ENCODE results near the gene PTH.

PTH gene

GRCh38 chr11:13495929-13496328, at the start of gene PTH:
Gene PTH, minus strand, starts transcription at chr11:13495997. Its CDS starts 3,142 bp downstream, at chr11:13492855.
- DNase-seq: no peak

DNA sequence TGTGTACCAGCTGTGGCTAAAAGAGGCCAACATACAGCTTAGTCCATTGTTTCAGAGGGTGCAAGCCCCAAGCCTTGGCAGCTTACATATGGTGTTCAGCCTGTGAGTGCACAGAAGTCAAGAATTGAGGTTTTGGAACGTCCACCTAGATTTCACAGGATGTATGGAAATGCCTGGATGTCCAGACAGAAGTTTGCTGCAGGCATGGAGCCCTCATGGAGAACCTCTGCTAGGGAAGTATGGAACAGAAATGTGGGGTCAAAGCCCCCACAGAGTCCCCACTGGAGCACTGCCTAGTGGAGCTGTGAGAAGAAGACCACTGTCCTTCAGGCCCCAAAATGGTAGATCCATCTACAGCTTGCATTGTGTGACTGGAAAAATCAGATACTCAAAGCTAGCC, 42.2 kb upstream of the PTH start:
- no peak for DNase-seq

DNA sequence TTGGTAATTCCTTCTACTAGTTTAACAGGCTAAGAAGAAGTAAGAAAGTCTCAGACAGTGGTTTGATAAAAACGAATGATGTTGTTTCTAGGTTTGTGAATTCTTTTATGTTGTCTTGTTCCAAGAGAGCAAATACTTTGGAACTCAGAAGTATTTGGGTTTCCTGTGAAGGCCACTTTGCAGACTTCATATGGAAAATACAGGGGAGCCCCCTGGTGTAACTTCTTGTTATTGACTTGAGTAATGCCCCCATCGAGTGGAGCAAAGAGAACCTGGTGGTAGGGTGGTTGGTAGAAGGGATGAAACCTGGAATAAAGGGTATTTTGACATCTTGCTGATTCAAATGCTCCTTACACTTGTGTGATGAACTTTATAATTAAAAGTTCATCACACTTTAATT, 40.0 kb upstream of the PTH start:
- no peak for DNase-seq

- DNase-seq: no peak
These were observed 38.6 kb upstream of the PTH start for GRCh38 chr11:13534358-13534757.

DNA sequence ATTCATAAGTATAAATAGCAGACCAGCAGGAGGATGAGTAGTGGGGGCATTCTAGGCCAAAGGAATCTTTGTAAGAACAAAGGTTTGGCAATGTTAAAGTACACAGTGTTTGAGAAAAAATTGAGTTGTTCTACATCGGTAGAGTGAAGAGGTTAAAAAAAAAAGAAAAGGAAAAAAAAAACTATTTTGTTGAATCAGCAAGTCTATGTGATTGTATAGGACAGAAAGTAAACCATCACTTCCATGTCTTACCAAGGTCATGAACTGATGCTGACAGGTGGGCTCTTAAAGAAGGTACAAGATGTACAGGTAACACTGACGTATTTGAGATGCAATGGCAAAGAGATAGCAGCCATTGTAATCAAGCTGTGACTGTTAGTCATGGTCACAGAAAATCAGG, 29.5 kb upstream of the PTH start:
- DNase-seq: no peak

DNA sequence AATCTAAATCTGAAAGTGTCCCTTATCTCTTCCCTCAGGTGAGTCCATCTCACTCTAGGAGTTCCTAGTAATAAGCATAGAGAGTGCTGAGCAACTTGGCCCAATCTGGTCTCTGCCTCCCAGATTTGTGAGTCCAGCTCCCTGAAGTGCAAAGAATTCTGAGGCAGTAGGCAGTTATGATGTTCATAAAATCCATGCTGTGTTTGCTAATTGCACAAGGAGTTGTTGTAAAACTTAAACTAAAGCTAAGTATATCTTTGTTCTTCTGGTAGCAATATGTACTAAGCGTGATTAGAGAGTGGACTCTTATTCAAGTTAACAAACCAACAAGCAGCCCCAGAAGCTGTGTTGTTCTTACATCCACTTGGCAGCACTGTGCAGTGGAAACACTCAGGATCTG, 7.6 kb upstream of the PTH start:
- DNase-seq: no peak

GRCh38 chr11:13502492-13502891, 6.7 kb upstream of the PTH start:
- DNase-seq: no peak

DNA sequence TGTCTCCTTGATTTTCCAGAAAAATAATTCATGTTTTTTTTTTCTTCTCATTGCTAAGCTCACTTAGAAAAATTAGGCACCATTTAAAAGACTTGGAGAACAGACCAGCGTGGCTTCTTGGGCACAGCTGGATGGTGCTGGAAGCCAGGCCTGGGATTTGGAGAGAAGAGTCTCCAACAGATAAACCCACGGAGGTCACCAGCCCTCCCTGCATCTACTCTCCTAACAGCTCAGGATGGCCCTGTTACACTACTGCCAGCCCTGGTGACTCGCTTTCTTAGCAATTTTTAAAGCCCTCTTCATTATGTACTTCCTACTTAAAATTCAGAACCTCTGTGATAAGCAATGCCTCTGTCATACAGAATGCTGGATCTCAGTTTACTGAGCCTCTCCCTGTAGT, 1.7 kb downstream of the PTH start:
- DNase-seq: no peak

- no peak for DNase-seq
These were observed 8.2 kb downstream of the PTH start for GRCh38 chr11:13487661-13488030.

DNA sequence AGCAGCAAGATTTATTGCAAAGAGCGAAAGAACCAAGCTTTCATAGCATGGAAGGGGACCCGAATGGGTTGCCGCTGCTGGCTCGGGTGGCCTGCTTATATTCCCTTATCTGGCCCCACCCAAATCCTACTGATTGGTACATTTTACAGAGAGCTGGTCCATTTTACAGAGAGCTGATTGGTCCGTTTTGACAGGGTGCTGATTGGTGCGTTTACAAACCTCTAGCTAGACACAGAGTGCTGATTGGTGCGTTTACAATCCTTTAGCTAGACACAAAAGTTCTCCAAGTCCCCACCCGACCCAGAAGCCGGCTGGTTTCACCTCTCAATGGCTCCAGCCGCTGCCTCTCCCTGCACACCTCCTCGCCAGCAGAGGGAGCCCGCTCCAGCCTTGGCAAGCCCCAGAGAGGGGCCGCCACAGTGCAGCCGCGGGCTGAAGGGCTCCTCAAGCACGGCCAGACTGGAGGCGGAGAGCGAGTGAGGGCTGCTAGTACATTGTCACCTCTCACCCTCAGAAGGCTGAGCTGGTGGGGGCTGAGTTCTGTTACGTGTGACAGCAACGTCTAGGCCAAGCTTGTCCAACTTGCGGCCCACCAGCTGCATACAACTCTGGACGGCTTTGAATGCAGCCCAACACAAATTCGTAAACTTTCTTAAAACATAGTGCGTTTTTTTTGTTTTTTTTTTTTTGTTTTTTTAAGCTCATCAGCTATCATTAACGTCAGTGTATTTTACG, 8.7 kb downstream of the PTH start:
- peak; percentile 44 for DNase-seq

DNA sequence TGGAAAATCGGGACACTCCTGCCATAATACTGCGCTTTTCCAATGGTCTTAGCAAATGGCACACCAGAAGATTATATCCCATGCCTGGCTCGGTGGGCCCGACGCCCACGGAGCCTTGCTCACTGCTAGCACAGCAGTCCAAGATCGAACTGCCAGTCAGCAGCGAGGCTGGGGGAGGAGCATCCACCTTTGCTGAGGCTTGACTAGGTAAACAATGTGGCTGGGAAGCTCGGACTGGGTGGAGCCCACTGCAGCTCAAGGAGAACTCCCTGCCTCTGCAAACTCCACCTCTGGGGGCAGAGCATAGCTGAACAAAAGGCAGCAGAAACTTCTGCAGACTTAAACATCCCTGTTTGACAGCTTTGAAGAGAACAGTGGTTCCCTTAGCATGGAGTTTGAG, 15.6 kb downstream of the PTH start:
- DNase-seq: no peak

DNA sequence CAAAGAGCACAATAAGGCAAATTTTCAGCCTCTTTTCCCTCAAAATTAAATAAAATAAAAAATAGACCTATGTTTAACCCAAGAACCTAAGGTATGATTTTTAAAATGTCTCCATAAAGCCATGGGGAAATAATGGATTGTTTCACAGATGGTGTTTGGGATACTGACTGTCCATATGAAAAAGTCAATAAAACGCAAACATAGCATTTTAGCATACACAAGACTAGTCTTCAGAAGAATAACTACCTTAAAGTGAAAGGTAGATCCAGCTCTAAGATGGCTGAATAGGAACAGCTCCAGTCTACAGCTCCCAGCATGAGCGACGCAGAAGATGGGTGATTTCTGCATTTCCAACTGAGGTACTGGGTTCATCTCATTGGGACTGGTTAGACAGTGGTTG, 16.1 kb downstream of the PTH start:
- DNase-seq: no peak

DNA sequence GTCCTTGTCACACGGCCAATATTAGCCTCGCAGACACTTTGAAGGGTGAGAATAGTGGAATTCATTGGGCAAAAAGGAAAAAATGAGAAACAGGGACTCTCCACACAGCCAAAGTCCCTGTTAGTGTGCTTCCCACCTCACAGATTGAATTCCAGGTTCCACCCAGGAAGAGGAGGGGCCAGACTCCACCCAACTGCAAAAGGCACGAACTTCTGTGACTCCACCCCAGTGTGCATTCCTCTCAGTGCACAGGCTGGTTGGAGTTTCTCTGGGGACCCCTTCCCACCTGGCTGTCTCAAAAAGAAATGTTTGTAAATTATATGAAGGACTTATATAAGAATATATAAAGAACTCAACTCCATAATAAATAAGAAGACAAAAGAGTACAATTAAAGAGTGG, 20.7 kb downstream of the PTH start:
- no peak for DNase-seq

- DNase-seq: no peak
These were observed 22.6 kb downstream of the PTH start for GRCh38 chr11:13473013-13473722.

GRCh38 chr11:13468750-13469149, 27.0 kb downstream of the PTH start:
- DNase-seq: no peak

DNA sequence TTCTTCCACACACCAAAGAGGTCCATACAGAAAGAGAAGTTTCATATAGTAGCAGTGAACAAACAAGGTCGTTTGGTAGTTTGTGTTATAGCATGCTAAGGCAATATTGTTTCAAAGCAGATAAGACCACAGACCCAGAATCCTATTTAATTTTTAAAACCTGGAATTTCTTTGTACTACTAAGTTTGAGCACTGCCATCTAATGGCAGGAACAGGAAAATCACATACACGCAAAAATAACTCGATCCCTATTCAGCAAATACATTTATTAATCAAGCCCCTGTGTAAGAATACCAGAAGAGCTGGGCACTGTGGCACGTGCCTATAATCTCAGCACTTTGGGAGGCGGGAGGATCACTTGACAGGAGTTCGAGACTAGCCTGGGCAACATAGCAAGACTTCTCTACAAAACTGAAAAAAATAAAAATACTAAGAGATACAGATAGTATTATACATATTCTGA, 29.9 kb downstream of the PTH start:
- DNase-seq: no peak

GRCh38 chr11:13463779-13464290, 32.0 kb downstream of the PTH start:
- DNase-seq: no peak

DNA sequence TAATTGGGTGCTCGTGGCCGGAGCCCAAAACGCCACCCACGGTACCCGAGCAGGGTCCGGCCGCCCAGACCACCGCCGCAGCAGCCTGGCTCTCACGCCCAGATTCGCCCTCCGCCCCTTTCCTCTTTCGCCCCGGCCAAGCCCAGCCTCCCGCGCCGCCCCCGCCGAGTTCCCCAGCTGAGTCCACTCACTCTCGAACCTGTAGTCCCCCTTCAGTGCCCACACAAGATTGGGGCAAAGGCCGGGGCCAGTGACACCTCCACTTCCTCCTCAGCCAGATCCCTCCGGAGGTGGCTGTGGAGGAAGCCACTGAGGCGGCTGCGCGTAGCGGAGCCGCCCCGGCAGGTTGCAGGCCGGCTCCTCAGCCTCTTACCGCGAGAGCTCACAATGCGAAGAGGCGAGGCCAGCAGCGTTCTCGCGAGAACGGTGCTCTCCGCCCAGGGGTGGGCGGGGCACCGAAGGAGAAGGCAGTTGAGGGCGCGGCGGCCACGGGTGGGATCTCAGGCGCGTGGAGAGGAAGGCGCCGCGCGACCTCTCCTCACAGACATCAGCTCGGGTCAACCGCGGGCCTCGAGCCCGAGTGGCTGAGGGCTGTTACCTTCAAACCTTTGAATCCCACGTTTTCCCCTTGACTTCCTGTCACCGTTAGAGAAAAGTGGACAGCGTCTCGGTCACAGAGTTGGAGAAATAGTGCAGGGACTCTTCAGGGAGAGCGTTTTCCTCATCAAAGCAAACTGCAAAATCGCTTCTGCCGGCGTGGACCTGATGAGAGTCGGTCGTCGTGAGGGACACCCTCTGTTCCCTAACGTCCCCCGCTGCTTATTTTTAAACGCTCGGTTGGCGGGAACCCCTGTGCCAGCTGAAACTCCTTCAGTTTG, 32.7 kb downstream of the PTH start, which contains the start of gene BTBD10:
Gene BTBD10 (minus strand): TSS at position 322 of the 878 bp plus-strand sequence. CDS start 18,098 bp downstream, outside the sequence.
- DNase-seq: peak; percentile 96

DNA sequence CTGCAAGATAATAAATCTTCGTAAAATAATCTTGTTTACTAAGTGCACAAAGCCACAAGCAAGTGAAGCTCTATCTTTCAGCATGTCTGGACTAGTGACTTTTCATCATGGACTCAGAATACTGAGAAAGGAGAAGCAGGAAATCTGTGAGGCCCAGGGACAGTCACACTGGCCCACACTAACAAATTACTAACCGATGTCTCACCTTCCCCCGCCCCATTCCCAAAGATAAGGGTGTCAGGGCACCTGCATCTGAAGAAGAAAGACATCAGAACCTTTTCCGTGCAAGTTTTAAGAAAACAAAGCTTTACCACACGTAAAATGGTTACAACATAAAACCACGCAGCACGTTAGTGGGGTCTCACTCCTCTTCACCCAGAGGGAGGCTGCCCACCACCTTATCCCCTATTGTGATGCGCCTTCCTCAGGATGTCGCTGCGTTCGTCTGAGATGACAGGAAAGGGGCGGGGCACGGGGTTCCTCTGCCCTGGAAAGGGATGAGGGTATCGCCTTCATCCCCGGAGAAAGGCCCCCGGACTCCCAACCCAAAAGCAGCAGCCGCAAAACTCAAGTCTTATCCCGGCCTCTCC, 33.4 kb downstream of the PTH start:
- DNase-seq: no peak

DNA sequence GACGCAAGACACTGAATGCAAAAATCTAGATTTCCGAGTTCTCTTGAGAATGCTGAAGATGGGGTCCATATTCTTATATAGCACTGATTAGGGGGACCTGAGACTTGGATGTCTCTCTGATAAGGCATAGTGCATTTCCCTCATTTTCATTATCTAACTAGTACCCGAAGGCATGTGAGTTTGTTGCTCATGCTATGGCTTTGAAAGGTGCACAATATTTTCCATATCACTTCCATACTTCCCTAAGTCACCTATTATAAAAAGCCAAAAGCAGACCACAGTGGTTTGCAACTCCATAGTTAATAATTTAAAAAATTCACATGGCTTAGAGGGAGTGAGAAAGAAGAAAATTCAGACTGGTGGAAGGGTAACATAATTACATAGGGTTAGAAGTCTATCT, 34.5 kb downstream of the PTH start:
- no peak for DNase-seq

- no peak for DNase-seq
These were observed 44.9 kb downstream of the PTH start for GRCh38 chr11:13450832-13451397.

DNA sequence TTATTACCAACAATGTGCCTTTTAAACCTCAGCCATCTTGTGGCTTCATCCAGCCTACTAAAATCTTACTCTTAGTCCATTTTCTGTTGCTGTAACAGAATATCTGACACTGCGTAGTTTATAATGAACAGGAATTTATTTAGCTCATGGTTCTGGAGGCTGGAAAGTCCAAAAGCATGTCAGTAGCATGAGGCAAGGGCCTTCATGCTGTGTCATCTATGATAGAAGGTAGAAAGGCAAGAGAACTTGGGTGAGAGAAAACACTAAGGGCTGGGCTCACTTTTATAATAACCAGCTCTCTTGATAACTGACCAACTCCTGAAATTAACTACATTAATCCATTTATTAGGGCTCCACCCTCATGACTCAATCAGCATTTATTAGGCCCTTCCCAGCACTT, 46.3 kb downstream of the PTH start:
- DNase-seq: no peak
